8988T (cell line): Measurements from ENCODE around the gene ARL6.
"Not testable (repeated sequence)": the region's sequence is repeated elsewhere in the genome, so short reads cannot be mapped to it uniquely, and the experiment has no call there.

Experiments
- DNase-seq: peaks from one replicate; pipeline ENCODE4 v3.0.0; 2011

Gene ARL6

DNA sequence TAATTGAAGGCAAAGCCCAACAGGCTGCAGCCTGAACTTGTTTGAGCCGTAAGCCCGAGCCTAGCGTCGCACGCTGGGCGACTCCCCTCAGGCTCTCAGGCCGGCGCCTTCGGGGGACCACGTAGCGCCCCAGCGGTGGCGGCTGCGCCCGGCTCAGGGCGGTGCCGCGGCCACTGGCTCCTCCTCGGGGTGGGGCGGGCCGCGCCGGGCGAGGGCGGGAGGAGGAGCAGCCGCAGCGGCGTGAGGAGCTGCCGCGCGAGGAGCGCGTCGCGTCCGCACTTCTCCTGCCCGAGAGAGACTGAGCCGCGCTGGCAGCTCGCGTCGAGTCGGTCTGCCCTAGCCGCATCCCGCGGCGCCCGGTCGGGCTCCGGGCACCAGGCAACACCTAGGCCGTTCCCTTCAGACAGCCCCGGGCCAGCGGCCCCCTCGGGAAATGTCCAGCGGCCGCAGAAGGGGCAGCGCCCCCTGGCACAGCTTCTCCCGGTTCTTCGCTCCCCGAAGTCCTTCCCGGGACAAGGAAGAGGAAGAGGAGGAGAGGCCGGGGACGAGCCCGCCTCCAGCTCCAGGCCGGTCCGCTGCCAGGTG is 57.3 kb downstream of the ARL6 start, which contains the start of gene CRYBG3:
Gene CRYBG3 (plus strand): TSS at position 238 of the 585 bp plus-strand sequence. CDS start 196 bp downstream, at position 434.
- DNase-seq = peak; percentile 71

- peak; percentile 40 for DNase-seq
Observed at GRCh38 chr3:97822359-97822775, 57.8 kb downstream of the ARL6 start.

DNA sequence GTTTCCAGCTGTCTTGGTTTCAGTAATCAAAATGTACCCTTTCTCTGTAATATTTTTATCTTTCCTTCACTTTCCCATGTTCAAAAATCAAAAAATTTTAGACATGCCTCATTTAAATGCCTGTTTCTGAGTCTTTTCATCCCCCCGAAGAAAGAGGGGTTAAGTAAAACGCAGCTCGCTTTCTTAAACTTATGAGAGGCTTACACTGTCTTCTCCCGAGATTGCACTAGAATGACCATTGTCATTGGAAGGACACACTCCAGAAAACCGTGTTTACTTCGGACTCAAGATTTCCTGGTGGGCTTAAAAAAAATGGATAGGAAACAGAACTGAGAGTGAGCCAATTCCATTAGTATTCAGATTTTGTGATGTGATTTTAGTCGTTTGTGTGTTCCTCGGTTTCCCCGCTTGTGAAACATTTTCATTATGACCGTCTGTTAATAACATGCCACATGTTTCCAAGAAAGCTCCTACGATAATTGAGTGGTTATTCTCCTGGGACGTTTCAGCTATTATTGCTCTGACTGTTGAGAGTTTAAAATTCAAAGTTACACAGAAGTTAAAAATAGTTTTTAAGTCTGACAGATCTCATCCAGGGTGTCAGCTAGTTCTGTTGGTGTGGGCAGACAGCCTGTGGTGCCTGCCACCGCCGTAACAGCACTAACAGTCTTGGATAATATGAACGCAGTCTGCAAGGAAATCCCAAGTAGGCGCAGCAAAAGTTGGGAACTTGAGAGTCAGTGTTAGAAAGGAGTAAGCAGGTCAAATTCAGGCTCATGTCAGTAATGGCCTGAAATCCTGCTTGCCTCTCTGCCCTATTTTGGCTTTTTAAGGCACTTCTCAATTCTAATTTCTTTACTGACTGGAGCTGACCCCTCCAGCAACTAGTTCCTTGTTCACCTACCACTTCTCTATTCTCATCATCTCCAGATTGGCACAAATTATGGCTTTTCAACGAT is 58.8 kb downstream of the ARL6 start:
- no peak for DNase-seq

DNA sequence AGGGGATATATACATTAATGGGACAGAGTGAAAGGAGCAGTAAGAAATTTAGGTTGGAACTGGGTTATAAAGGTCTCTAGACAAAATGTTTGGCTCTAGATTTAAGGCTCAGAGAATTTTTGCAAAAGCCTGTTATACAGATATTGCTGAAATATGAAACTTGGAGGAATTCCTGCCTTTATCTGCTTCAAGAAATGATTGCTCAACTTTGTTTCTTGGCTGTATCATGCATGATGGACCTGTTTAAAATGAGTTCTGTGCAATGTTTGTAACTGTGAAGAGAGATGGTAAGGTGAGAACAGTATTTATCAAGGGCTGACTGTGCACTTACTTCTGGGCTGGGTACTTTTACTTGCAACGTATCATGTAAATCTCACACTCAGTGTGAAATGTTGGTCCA is 60.5 kb downstream of the ARL6 start:
- DNase-seq = no peak

DNA sequence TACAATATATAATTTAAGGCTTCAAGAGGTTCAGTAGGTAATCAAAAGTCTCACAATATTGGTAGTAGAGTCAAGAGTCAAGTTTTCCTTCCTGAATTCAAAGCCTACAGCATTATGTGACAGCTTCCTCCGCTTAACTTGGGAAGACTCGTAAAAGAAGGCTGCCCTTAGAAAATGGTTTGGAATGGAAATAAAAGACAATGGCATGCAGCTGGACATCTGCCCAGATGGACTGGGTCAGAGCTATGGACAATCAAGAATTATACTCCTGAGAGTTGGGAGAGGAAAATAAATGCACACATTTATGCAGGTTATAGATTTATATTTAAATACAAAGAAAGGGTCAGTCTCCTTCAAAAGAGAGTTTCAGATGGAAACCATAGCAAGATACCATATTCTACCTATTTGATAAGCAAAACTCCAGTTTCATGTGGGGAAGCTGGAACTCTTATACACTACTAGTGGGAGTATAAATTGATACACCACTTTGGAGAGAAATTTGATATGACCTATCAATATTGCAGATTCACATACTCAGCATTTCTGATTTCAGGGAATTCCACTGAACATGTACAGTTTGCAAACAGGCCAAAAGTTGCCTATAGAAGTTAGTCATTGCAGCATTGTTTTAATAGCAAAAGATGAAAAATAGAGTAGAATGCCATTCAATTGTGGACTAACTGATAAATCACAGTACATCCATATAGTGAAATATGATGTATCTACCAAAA is 63.3 kb downstream of the ARL6 start:
- DNase-seq = no peak

GRCh38 chr3:97829198-97829597 is 64.6 kb downstream of the ARL6 start:
- DNase-seq = no peak

- DNase-seq = no peak
Observed at GRCh38 chr3:97830638-97831037, 66.1 kb downstream of the ARL6 start.

DNA sequence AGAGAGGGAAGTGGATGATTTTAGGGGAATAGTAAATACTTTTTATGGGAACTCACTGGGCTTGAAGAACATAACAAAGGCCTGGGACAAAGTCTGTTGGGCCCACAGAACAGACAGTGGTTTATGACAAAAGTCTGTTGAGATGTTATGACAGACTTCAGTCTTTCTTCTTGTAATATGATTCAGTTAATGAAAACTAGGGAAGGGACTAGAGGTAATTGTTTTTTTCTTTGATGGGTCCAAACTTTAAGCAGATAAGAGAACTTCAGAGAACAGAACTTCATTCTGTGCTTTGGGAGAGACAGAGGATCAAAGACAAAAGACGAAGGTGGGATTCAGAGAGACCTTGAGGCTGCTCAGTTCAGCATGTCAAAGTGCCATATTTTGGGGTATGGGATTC is 66.6 kb downstream of the ARL6 start:
- no peak for DNase-seq

GRCh38 chr3:97833184-97833583 is 68.6 kb downstream of the ARL6 start:
- not testable (repeated sequence) for DNase-seq

GRCh38 chr3:97835761-97836160 is 71.2 kb downstream of the ARL6 start:
- DNase-seq = no peak

DNA sequence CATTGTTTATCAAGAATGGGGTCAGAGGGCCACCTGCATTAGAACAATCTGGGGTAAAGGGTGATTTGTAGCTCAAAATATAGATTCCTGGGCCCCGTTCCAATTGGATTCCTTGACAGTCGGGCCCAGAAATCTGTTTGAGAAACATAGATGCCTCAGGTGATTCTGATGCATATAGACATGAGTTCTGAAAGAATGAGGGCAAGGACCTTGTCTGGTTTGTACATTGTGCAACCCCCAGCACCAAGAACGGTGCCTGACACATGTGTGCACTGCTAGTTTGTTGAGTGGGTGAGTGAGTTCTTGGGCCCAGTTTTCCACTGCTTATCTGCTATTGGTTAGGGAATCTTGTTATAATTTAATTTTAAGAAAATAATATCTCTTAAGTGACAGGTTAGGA is 73.8 kb downstream of the ARL6 start:
- DNase-seq = no peak

DNA sequence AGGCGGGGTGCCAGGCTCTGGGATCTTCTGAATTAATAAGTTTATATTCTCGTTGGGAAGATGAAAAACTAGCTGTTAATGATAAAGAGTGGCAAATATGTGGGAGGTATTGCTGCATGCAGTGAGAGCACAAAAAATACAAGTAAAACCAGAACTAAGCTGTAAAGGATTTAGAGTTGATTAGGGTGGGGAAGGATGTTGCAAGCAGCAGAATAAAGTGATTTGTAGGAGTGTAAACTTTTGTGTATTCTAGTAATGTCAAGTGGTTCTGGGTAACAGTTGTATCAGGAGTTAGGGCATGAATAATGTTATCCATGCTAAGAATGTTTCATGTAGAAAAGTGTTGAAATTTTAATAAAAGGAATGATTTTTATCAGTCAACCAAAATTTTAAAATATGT is 75.4 kb downstream of the ARL6 start:
- no peak for DNase-seq

DNA sequence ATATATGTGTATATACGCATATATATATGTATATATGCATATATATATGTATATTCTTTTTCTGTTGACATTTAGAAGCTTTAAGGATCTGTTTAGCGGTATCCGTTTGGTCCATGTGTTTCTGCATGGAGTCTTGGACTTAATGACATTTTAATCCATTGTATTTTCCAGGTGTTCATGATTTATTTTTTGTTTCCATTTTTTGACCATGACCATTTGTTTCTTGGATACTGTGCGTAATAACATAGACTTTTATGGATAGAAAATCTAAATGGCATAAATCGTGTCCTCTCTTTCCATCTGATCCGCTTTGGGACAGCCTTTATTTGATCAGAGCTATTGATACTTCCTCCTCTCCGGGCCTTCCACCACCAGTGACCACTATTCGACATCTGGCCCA is 76.7 kb downstream of the ARL6 start:
- DNase-seq = no peak

DNA sequence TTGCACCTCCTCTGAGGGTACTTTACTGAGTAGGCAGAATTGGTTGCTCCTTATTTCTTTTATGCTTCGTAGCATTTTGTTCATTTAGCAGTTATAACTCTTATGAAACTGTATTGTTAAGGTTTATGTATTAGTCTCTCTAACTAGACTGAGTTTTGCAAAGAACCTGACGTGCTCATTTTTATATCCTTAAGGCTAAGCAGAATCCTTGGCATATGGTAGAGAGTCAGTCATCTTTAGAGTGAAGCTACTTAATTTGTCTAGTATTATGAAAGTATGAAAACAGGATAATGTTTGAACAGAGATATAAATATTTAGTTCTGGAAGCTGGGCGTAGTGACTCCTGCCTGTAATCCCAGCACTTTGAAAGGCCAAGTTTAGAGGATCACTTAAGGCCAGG is 77.4 kb downstream of the ARL6 start:
- no peak for DNase-seq

GRCh38 chr3:97848779-97849178 is 84.2 kb downstream of the ARL6 start:
- DNase-seq = no peak
